HK-2 (cell line): ENCODE data around the gene ATP13A2.
"Not testable (repeated sequence)": the region's sequence is repeated elsewhere in the genome, so short reads cannot be mapped to it uniquely, and the experiment has no call there.

Experiments used
- DNase-seq: peaks from one replicate; pipeline ENCODE4 v3.0.0-alpha.2; 2018; ENCODE audit not compliant: unreplicated experiment

The ATP13A2 gene

DNA sequence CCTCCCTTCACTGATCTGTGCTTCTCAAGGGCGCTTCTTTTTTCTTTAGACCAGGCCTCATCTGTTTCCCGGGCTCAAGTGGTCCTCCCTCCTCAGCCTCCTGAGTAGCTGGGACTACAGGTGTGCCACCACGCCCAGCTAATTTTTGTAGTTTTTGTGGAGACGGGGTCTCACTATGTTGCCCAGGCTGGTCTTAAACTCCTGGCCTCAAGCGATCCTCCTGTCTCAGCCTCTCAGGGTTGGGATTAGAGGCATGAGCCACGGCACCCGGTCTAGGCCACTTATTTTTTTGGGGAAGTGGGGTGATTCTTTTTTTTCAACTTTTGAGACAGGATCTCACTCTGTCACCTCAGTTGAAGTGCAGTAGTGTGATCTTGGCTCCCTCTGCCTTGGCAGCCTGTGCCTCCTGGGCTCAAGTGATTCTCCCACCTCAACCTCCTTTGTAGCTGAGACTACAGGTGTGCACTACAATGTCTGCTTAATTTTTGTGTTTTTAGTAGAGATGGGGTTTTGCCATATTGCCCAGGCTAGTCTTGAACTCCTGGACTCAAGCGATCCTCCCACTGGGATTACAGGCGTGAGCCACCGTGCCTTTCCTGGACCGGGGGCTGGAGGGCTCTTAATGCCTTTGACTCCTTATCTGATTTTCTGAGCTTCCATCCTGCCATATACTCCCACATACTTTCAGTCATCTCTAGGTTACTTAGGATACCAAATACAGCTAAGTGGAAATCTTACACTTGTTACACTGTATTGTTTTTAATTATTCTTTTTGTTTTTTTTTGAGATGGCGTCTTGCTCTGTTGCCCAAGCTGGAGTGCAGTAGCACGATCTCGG, 50.2 kb downstream of the ATP13A2 start:
- no peak for DNase-seq

DNA sequence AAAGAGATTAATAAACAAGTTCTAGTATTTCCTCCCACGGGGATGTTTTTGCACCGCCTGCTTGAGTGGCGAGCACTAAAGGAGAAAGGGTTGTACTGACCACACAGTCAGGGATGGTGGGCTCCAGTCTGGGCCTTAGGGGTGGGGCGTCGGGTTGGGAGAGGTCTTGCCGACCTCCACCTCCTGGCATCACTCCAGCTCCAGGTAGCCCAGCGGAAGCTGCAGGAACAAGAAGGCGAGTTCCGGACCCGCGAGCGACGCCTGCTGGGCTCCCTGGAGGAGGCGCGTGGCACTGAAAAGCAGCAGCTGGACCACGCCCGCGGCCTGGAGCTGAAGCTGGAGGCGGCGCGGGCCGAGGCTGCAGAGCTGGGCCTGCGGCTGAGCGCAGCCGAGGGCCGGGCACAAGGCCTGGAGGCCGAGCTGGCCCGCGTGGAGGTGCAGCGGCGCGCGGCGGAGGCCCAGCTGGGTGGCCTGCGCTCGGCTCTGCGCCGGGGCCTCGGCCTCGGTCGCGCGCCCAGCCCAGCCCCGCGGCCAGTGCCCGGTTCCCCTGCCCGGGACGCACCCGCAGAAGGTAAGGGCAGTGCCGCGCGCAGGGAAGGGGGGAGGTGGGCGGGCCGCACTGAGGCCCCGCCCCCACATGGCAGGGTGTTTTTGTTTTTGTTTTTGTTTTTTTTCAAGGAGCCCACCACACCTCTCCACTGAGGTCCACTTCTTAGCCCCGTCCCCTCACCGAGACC, 51.0 kb downstream of the ATP13A2 start:
- DNase-seq = peak; percentile 91

DNA sequence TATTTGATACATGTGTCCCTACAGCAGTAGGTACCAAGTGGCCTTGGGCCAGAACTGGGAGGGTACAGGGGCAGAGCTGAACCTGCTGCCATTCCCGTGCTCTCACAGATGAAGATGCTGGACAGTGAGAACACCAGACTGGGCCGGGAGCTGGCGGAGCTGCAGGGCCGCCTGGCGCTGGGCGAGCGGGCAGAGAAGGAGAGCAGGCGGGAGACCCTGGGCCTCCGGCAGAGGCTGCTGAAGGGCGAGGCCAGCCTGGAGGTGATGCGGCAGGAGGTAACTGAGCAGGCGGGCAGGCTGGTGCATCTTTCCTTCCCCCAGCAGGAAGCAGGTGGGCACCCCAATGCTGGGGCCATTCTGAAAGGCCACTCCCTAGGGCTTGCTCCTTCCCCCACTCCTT, 53.3 kb downstream of the ATP13A2 start:
- DNase-seq = no peak

- no peak for DNase-seq
These were observed 54.0 kb downstream of the ATP13A2 start for GRCh38 chr1:16957731-16958130.

DNA sequence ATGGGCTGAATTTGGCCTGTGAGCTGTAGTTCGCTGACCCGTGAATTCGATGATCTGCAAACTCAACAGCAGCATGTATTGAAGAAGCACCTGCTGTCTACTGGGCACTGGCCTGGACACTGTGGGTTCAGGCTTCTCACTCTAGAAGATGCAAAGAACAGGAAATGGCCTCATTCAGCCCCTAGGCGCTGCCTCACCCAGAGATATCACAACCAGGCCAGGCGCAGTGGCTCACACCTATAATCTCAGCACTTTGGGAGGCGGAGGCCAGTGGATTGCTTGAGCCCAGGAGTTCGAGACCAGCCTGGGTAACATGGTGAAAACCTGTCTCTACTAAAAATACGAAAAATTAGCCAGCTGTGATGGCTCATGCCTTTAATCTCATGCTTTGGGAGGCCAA, 55.0 kb downstream of the ATP13A2 start:
- DNase-seq = no peak

DNA sequence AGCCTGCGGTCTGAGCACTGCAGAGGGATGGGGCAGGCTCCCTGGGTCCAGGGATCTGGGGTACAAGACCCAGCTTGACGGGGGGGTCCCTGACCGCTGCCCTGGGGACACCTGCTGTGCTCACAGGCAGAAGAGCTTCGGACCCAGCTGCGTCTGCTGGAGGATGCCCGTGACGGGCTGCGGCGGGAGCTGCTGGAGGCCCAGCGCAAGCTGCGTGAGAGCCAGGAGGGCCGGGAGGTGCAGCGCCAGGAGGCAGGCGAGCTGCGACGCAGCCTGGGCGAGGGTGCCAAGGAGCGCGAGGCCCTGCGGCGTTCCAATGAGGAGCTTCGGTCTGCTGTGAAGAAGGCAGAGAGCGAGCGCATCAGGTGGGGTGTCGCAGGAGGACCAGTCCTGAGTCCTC, 56.5 kb downstream of the ATP13A2 start:
- DNase-seq = no peak

- no peak for DNase-seq
These were observed 57.1 kb downstream of the ATP13A2 start for GRCh38 chr1:16954579-16954978.

GRCh38 chr1:16952376-16952775, 59.4 kb downstream of the ATP13A2 start:
- DNase-seq = not testable (repeated sequence)

GRCh38 chr1:16949026-16949425, 62.7 kb downstream of the ATP13A2 start:
- peak; percentile 47 for DNase-seq

GRCh38 chr1:16948282-16948891, 63.3 kb downstream of the ATP13A2 start:
- peak; percentile 88 for DNase-seq

GRCh38 chr1:16946646-16947045, 65.1 kb downstream of the ATP13A2 start:
- no peak for DNase-seq

- DNase-seq = not testable (repeated sequence)
These were observed 65.5 kb downstream of the ATP13A2 start for GRCh38 chr1:16946185-16946584.

GRCh38 chr1:16945512-16945911, 66.2 kb downstream of the ATP13A2 start:
- not testable (repeated sequence) for DNase-seq

DNA sequence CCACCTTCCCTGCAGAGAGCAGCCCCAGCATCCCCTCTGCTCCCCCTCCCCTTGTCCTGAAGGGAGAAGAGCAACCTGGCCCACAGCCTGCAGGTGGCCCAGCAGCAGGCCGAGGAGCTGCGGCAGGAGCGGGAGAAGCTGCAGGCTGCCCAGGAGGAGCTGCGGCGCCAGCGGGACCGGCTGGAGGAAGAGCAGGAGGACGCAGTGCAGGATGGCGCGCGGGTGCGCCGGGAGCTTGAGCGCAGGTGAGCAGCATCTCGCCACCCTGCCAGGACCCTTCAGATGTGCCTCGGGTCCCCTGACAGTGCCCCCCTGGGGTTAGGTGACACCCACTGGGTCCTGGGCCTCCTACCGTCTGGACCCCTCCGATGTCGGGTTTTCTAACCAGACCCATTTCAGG, 67.7 kb downstream of the ATP13A2 start:
- no peak for DNase-seq

- not testable (repeated sequence) for DNase-seq
These were observed 72.1 kb downstream of the ATP13A2 start for GRCh38 chr1:16939386-16940180.

GRCh38 chr1:16938351-16939321, 73.1 kb downstream of the ATP13A2 start:
- no peak for DNase-seq

- not testable (repeated sequence) for DNase-seq
These were observed 75.1 kb downstream of the ATP13A2 start for GRCh38 chr1:16936580-16936979.
